ENCODE results near the gene JCHAIN. TPM values are rescaled to one million over a fixed set of nuclear protein-coding genes. Genes with fewer than 3 reads are reported as not detected.
A peak's percentile ranks its signal among the peaks of the same experiment; 100 is the strongest.

JCHAIN gene
- total RNA-seq, 6 experiments from 2014 or later = 3.9 to 39.7 (median 9.3) TPM

DNA sequence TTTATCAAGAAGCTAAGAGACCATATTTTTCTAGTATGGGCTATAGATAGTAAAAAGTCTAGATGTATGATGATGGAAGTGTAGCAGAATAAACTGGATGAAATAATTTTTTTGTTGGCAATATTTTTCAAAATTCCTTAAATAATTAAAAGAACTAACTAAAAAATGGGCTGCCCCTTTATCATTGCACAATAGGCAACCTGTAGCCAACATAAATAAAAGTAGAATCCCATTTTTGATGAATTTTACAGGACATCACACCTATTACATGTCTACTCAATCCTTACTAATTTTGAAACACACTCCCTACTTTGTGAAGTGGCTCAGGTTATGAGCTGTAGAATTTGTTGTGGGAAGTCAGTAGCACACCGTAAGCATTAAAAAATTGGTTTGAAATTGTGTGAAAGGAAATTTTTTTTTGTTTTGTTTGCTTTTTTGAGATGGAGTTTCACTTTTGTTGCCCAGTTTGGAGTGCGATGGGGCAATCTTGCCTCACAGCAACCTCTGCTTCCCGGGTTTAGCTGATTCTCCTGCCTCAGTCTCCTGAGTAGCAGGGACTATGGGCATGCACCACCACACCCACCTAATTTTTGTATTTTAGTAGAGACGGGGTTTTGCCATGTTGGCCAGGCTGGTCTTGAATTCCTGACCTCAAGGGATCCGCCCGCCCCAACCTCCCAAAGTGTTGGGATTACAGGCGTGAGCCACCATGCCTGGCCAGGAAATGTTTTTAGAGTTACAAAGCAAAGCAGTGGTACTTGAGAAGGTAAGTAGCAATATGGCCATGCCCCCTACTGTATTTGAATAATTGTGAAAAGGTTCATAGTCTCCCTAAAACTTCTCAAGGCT is 46.5 kb upstream of the JCHAIN start:
- 36% methylated on average over 6 of the region's 7 CpGs for WGBS (ENCODE audit: insufficient coverage, low coverage, low lambda C conversion rate, missing lambda C conversion rate)
- TF ChIP-seq, protein P1, sequence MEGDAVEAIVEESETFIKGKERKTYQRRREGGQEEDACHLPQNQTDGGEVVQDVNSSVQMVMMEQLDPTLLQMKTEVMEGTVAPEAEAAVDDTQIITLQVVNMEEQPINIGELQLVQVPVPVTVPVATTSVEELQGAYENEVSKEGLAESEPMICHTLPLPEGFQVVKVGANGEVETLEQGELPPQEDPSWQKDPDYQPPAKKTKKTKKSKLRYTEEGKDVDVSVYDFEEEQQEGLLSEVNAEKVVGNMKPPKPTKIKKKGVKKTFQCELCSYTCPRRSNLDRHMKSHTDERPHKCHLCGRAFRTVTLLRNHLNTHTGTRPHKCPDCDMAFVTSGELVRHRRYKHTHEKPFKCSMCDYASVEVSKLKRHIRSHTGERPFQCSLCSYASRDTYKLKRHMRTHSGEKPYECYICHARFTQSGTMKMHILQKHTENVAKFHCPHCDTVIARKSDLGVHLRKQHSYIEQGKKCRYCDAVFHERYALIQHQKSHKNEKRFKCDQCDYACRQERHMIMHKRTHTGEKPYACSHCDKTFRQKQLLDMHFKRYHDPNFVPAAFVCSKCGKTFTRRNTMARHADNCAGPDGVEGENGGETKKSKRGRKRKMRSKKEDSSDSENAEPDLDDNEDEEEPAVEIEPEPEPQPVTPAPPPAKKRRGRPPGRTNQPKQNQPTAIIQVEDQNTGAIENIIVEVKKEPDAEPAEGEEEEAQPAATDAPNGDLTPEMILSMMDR (IDR thresholded peaks at IDR 0.05) = no peak
- TF ChIP-seq POLR2A (IDR thresholded peaks at IDR 0.05) = no peak
- H3K27ac ChIP-seq = peak overlapping the region; percentile 44 to 62 (median 54)
- intact Hi-C loops (cut with DNase I) = no loop called here
- H3K36me3 ChIP-seq = no peaks in the 10 kb centered on the region
- H3K9me3 ChIP-seq = no peaks in the 10 kb centered on the region
- H3K27me3 ChIP-seq = no peaks in the 10 kb centered on the region
- H3K4me1 ChIP-seq = peaks cover 2 to 50% (median 16%) of the 10 kb centered on the region in 4 donors
- peak overlapping the region in 1 of 3 donors; percentile 20 for H3K4me3 ChIP-seq
- ATAC-seq (peak; percentile 46 to 59 (median 55)), DNase-seq (peak in 1 of 3 donors; percentile 37)

DNA sequence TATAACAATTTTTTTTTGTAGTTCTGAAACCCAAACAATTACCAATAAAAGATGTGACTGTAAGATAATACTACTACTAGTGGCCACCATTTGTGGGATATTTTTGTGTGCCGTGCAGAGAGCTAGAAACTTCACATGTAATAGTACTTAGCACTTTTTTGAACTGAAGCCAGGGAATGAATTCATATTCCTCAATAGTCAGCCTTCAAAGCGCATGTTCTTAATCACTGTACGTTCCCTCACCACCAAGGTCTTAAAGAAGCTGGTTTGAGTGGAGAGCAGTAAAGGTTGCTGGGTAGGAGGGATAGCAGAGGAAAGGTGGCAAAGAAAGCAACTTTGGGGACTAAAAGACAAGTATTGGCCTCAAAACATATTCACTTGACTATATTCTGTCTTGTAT is 45.8 kb upstream of the JCHAIN start:
- H3K4me1 ChIP-seq = peaks cover 2 to 50% (median 16%) of the 10 kb centered on the region in 4 donors
- intact Hi-C loops (cut with DNase I) = no loop called here
- no peaks in the 10 kb centered on the region for H3K27me3 ChIP-seq
- peak overlapping the region; percentile 44 to 62 (median 54) for H3K27ac ChIP-seq
- DNase-seq (no peak), ATAC-seq (no peak)
- no peak for TF ChIP-seq POLR2A (IDR thresholded peaks at IDR 0.05)
- TF ChIP-seq, protein P1 (IDR thresholded peaks at IDR 0.05) = no peak
- no peaks in the 10 kb centered on the region for H3K9me3 ChIP-seq
- H3K36me3 ChIP-seq = no peaks in the 10 kb centered on the region
- no peak overlapping the region for H3K4me3 ChIP-seq
- WGBS (ENCODE audit: insufficient coverage, low coverage, low lambda C conversion rate, missing lambda C conversion rate) = 82% methylated on average over 3 of the region's 3 CpGs

DNA sequence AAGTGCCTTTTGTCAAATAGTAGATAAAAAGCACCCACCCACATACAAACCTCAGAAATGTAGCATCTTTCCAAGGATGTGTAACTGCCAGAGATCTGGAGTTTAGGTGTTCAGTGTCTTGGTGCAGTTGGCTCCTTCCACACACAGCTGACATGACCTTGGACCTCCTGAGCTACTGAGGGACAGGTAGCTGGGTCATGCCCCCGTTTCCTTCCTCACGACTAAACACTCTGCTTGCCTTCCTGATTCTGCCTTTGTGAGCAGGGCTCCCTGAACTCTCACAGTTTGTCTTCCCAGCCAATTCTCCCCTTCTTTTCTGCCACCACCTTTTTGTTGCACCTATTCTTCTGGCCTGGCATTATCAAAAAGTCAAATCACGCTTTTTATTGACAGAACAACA is 45.3 kb upstream of the JCHAIN start:
- WGBS (ENCODE audit: insufficient coverage, low coverage, low lambda C conversion rate, missing lambda C conversion rate) = 19% methylated on average over 2 of the region's 3 CpGs
- intact Hi-C loops (cut with DNase I) = no loop called here
- H3K27me3 ChIP-seq = no peaks in the 10 kb centered on the region
- ATAC-seq (peak in 1 of 4 donors; percentile 28), DNase-seq (no peak)
- TF ChIP-seq, protein P1 (IDR thresholded peaks at IDR 0.05) = no peak
- TF ChIP-seq POLR2A (IDR thresholded peaks at IDR 0.05) = no peak
- H3K27ac ChIP-seq = peak overlapping the region in 2 of 3 donors; percentile 54 to 62
- no peak overlapping the region for H3K4me3 ChIP-seq
- no peaks in the 10 kb centered on the region for H3K36me3 ChIP-seq
- no peaks in the 10 kb centered on the region for H3K9me3 ChIP-seq
- peaks cover 2 to 53% (median 19%) of the 10 kb centered on the region in 4 donors for H3K4me1 ChIP-seq

- no peak for DNase-seq
- Histone ChIP-seq H3K4me3 (no peak overlapping the region), H3K4me1 (peaks cover 2 to 60% (median 19%) of the 10 kb centered on the region in 4 donors), H3K9me3 (no peaks in the 10 kb centered on the region), H3K27me3 (no peaks in the 10 kb centered on the region), H3K36me3 (no peaks in the 10 kb centered on the region), H3K27ac (peak overlapping the region in 1 of 3 donors; percentile 4)
- intact Hi-C loops (cut with DNase I) = no loop called here
- TF ChIP-seq, protein P1 (IDR thresholded peaks at IDR 0.05) = no peak
- no peak for TF ChIP-seq POLR2A (IDR thresholded peaks at IDR 0.05)
- peak in 1 of 4 donors; percentile 19 for ATAC-seq
- 51% methylated on average over 7 of the region's 7 CpGs for WGBS (ENCODE audit: insufficient coverage, low coverage, low lambda C conversion rate, missing lambda C conversion rate)
Measured at GRCh38 chr4:70709611-70710205, 43.4 kb upstream of the JCHAIN start.

All from right lobe of liver (tissue), 6 donors.